GM19397 (cell line): Measurements from ENCODE around the gene LAD1.

Experiments
- ATAC-seq: cut with Tn5 transposase; IDR thresholded peaks from one replicate; pipeline ENCODE4 v1.9.1; 2021; ENCODE audit warnings: mild to moderate bottlenecking, moderate library complexity; ENCODE audit not compliant: unreplicated experiment

LAD1 gene

DNA sequence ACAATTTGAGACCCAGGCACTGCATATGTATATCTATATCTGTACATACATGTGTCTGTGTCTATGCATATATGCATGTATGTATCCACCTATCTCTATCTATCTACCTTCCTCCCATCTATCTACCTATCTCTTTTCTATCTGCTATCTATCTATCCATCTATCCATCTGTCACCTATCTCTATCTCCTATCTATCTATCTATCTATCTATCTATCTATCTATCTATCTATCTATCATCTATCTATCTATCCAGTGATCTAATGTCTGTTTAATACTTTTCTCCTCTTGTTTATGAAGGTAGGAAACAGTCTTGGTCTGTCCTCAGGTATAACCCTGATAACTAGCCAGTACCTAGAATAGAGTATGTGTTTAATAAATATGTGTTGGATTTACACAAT, 47.5 kb downstream of the LAD1 start:
- ATAC-seq, result no peak

- ATAC-seq, result no peak
Measured at GRCh38 chr1:201350884-201351283, 48.2 kb downstream of the LAD1 start.

- ATAC-seq, result no peak
Measured at GRCh38 chr1:201350361-201350725, 48.8 kb downstream of the LAD1 start.

DNA sequence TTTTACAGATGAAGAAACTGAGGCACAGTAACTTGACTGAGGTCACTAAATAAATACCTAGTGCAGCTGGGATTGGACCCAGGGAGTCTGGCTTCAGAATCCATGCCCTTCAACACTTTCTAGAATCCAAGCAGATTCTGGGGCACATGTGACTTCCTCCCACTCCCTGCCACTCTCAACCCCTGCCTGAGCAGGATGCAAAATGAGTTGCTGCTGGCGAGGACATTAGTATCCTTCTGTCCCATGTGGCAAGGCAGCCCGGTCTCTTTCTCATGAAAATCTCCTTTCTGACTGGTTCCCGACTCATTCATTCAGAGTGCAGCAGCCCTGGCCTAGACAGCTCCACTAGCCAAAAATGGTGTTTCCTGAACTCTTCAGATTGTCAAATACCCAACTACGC, 50.0 kb downstream of the LAD1 start:
- no peak for ATAC-seq

- ATAC-seq, result no peak
Measured at GRCh38 chr1:201348211-201348566, 50.9 kb downstream of the LAD1 start.

- no peak for ATAC-seq
Measured at GRCh38 chr1:201347498-201348210, 51.5 kb downstream of the LAD1 start.

DNA sequence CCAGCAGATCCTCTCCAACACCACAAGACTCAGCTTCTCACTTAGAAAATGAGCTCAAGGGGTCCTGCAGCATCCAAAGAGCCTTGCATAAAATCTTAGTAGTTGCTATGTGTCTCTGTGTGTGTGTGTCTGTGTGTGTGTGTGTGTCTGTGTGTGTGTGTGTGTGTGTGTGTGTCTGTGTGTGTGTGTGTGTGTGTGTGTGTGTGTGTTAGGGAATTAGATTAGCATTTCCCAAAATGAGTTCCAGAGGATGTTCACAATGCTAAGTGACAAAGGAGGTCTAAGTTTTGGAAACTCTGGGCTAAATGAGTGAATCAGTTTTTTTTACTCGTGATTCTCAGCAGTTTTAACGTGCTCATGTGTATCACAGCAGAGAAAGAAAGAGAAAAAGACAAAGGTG, 52.1 kb downstream of the LAD1 start:
- no peak for ATAC-seq

DNA sequence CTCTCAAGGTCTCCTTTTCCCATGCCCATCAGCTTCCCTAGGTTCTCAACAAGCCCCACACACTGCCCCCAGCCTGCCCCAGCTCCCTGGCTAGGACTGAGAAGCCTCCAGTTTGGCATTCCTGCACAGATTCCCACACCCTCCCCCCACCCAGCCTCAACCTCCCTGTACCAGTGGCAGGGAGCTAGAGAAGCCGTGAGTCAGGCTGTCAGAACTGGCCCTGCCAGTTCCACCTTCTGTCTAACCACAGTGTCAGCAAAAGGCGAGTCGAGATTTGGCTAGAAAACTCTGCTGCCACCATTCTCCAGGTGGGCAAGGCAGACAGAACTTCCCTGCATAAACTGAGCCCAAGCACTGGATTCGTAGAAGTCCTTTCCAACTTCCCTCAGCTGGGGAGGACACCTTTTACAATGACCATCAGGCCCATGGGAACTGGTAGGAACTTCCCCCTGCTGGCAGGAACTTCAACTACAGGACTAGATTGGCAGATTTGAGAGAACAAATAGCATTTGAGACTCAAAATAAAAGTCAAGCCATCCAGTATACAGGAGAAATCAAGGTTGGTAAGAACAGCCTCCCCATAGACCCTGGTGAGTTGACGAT, 52.7 kb downstream of the LAD1 start:
- no peak for ATAC-seq

- ATAC-seq, result no peak
Measured at GRCh38 chr1:201345081-201345355, 54.1 kb downstream of the LAD1 start.

DNA sequence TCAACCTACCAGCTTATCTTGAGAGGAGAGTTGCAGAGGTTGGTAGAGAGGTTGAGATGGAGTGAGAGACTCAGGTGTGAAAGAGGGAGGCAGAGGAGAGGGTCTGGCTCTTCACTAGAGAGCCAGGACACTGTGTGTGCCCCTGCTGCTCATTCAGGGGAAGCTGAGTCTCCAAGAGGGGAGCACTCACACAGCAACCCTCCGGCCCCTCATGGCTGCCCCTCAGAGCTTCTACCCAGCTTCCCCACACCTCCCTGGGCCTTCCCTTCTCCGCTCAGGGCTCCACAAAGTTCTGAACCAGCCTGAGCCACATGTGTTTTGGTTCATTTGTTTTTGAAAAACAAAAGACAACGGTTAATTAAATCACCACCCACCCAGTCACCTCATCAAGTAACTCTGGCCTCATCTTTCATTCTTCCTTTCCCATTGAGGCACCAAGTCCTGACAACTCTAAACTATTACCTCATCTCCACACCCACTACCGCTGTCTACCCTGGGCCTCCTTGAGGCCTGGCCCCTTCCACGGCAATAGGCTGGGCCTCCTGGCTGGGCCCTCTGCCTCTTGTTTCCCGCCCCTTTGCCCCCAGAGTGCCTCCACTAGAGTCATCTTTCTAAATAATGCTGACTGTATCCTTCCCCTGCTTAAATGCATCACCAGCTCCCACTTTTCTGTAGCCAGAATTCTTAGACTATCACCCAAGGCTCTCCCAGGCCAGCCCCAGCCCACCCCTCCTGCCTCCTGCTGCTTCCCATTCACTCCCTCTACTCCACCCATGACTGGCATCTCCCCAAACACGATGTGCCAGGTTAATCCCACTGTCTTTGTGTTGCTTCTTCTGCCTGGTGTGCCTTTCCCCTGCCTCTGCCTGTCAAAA, 54.7 kb downstream of the LAD1 start:
- no peak for ATAC-seq

DNA sequence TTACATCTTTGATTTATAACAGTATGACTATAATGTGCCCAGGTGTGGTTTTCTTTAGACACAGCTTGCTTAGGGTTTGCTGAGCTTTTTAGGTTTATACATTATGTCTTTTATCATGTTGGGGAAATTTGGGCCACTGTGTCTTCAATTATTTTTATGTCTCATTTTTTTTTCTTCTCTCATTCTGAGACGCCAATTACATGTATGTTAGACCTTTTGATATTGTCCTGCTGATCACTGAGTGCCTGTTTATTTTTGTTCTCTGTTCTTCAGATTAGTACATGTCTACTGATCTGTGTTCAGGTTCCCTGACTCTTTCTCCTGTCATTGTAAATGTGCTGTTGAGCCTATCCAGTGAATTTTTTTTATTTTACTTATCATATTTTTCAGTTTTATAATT, 57.7 kb downstream of the LAD1 start:
- ATAC-seq, result no peak

DNA sequence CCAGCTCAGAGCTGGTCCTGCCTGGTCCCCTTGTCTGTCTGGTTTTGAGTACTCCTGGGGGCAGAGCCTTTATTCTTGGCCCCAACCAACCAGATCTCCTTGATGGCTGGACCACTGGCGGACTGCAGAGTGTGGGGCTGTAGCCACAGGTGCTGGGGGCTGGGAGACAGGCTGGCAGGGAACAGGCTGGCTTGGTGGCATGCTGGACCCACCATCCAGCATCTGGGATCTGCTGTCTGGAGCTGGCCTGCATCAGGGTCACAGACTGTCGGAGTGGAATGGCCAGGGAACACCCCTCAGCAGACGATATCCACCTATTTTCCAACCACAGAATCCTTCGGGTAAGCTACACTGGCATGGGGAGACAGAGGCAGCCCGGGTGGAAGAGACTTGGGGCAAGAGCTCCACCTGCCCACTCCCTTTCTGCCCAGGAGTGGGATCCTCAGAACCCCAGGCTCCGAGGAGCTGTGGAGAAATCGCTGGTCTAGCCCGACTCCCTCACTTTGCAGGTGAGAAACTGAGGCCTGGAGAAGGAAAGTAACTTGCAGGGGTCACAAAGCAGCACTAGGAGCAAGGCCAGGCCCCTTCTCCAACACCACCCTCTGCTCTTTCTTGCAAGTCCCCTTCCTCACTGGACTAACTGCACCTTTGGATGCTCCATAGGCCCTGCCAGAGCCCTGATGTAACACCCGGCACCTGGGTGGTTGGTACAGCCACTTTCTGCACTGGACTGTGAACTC, 62.2 kb downstream of the LAD1 start:
- no peak for ATAC-seq

GRCh38 chr1:201335901-201336300, 63.2 kb downstream of the LAD1 start:
- ATAC-seq, result no peak

- no peak for ATAC-seq
Measured at GRCh38 chr1:201335174-201335870, 63.8 kb downstream of the LAD1 start.

DNA sequence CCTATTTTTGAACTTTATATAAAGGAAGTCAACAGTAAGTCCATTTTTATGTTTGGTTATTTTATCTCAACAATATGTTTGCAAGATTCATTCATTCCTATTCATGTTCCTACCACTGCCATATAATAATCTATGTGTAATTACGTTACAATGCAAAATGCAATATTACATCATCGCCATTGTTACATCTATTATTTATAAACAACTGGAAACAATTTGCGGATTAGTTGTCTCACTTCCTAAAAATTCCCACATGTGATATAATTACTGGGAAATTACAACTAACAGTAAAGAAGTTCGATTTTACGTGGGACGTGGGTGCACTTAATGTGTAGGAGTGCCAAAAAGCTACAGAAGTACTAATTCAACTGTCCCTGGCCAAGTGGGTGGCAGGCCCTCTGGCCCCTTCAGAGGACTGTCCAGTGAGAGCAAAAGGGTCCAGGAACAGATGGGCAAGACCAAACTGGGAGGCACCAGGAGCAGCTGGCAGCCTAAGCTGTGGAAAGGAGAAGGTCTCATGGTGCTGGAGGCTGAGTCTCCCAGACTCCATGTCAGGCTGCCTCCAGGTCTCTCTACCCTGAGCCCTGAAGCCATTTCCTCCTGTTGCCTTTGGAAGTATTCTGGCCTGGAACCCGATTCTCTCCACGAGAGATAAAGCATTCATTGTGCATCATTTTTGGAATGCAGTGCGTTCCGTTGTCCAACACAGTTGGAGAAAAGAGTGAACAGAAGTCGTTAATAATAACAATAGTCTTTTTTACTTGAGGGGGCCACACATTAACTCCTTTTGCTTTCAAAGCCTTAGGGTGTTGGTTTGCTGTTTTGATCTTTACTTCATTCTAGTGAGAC, 64.6 kb downstream of the LAD1 start:
- ATAC-seq, result no peak

DNA sequence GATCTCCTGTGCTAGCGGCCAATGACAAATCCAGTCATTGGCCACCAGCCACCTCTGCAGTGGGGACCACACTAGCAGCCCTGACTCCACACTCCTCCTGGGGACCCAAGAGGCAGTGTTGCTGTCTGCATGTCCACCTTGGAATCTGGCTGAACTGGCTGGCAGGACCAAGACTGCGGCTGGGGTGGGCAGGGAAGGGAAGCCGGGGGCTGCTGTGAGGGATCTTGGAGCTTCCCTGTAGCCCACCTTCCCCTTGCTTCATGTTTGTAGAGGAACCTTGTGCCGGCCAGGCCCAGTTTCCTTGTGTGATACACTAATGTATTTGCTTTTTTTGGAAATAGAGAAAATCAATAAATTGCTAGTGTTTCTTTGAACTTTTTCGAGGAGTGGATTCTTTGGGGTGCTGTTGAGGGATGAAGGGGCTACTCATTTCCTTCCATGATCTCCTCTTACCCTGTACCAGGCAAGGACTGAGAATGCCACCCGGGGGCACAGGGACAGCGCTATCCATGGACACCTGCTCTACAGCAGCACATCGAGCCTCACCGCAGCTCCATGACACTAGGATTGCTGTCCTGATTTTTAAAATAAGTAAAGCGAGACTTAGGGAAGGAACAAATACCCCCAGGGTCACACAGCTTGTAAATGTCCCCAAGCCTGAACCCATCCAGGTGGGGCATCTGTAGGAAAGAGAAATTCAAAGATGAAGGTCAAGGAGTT, 66.3 kb downstream of the LAD1 start:
- no peak for ATAC-seq

DNA sequence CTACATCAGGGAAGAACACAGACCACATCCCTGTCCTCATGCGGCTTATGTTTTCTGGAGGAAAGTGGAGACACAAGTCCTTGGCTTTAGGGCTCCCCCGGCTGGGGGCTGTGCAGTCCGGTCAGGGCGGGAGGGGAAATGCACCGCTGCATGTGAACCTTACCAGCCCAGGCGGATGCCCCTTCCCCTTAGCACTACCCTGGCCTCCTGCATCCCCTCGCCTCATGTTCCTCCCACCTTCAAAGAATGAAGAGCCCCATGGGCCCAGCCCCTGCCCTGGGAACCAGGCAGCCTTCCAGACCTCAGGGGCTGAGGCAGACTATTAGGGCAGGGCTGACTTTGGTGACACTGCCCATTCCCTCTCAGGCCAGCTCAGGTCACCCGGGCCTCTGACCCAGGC, 67.1 kb downstream of the LAD1 start:
- no peak for ATAC-seq

- no peak for ATAC-seq
Measured at GRCh38 chr1:201331166-201331565, 68.0 kb downstream of the LAD1 start.
